RPMI8226 (cell line): ENCODE measurements around the gene REEP1.

ENCODE experiments used
- DNase-seq: peaks from one replicate; pipeline ENCODE4 v3.0.0-alpha.2; 2015

REEP1 gene

DNA sequence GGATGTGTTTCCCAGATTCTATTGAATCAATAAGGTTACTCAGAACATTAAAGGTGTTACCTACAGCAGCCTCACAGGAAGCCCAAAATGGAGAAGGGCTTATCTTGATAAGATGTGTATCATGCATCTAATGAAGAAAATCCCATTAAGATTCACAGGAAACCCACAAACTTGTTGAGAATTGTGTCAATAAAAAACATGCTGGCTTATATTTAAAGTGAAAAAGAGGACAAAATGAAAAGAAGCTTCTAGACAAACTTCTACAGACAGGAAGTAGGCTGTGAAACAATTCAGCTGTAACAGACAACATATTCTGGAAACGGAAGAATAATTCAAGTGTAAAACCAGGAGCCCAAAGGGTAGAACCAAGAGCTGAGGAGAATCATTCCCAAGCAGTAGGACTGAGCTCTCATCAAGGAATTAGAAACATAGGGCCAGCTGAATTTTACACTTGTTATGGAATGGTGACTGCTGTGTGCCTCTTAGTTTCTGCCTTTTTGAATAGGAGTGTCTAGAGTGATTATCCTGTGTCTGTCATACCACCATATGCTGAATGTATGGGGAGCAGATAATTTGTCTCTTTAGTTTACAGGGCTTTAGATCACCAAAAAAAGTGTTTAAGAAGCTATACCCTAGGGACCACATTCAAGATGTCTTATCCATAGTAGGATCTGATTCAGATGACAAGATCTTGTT lies 151.8 kb downstream of the REEP1 start:
- no peak for DNase-seq

DNA sequence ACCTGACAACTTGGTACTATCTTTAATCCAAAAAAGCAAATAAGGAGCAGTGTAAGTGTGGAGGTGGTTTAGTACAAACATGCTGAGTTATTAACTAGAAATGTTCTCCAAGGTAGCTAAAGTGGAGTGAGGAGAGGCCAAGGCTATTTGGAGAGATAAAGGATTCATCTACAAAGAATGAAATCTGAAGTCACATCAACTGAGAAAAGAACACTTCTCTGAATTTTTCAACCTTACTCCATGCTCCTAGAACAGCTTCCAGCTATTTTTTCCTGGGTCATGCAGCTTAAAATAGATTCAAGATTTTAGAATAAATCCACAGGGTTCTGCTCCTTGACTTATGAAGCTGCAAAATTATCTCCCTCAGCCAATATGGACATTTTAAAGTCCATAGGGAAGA lies 160.8 kb downstream of the REEP1 start:
- no peak for DNase-seq

DNA sequence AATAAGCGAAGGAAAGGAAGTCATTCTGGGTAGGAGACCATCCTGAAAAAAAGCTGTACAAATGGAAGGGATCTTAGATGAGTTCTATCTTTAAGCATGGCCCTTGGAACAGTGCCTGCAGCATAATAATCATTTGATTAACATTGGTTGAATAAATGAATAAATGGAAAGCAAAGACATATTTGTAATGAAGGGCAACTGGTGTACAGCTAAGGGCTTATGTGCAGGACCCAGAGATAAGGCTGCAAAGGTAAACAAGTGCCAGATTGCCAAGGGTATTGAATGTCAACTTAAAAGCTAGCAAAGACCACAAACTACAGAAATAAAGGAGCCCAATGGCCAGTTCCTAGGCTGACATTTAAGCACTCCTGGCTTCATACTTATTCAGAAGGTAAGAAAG lies 161.6 kb downstream of the REEP1 start:
- no peak for DNase-seq

DNA sequence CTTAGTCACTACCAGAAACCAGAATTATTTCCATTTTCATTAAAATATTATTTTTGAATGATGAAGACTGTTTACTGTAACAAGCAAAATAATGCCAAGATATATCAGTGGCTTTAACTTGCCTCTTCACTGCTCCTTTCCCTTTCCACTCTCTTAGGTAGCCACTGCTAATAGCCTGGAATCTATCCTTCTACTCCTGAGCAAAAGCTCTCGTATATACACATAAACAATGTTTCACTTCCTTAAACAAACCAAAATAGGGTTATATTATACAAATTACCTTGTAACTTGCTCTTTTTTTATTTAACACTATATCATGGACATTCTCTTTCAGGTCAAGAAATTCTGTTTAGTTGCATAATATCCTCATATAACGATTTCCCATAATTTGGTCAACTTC lies 163.0 kb downstream of the REEP1 start:
- DNase-seq = no peak

DNA sequence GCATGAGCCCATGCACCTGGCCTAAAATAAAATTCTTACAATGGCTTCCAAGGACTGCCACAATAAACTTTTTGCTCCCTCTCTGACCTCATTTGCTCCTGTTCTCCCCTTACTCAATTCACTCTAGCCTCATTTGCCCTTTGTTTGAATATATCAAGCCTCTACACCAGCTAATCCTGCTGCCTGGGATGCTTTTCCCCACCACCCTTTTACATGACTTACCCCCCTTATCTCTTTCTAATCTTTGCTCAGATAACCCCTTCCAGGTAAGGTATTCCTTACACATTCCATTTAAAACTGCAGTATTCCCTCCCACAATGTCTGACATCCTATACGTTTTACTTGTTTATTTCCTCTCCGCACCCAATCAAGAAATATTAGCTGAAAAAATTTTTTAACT lies 164.8 kb downstream of the REEP1 start:
- DNase-seq = no peak

DNA sequence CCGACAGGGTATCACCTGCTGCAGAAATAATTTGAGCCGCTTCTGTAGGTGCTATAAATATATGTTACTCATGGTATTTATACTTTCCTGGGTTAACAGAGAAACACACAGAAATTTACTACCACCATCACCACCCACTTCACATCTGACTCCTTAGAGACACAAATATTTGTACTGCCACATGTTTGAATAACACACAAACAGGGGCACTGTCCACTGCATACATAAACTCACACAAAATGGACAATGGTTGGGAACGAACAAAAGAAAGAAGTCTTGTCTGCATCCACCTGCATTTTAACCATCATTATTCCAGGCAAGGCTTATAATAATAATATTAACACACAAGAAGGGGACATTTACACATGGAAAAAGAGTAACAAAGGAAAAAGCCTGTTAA lies 166.1 kb downstream of the REEP1 start:
- no peak for DNase-seq

DNA sequence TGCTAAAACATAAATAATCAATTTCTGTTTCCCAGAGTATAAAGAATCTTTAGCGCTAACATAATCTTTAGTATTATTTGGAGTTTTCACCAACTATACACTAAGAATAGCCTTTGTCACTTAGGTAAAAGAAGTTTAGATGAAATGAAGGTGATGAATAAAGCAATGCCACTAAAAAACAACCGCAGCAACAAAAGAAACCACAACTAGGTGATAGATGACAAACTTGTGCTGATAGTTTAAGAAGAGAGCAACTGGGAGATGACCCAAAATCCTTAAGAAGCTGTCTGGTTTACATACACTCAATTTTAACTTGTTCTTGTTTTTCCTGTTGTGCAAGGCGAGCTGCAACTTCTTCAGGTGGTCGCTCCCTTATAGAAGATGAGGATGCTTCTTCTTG lies 167.0 kb downstream of the REEP1 start:
- DNase-seq = no peak
